Measurements from ENCODE around the gene DPH1.

DPH1 gene

GRCh38 chr17:2040219-2040827 lies 10.4 kb downstream of the DPH1 start:
- no peak for ATAC-seq
- no peak for TF ChIP-seq ISL1 (CRISPR knock-in tag; IDR thresholded peaks at IDR 0.05)
- no peak for TF ChIP-seq TOX (CRISPR knock-in tag; IDR thresholded peaks at IDR 0.05; ENCODE audit: borderline replicate concordance)
- no peak for TF ChIP-seq ZFP3 (CRISPR knock-in tag; IDR thresholded peaks at IDR 0.05)
- TF ChIP-seq PPARA (CRISPR knock-in tag; IDR thresholded peaks at IDR 0.05; ENCODE audit: borderline replicate concordance), result no peak
- TF ChIP-seq BACH2 (CRISPR knock-in tag; IDR thresholded peaks at IDR 0.05; ENCODE audit: borderline replicate concordance), result no peak
- no peak for TF ChIP-seq ZFP30 (CRISPR knock-in tag; IDR thresholded peaks at IDR 0.05)
- TF ChIP-seq RARB (CRISPR knock-in tag; IDR thresholded peaks at IDR 0.05), result no peak
- TF ChIP-seq POU6F1 (CRISPR knock-in tag; IDR thresholded peaks at IDR 0.05; ENCODE audit: borderline replicate concordance, low read depth), result no peak
- no peak for TF ChIP-seq SNAI2 (CRISPR knock-in tag; IDR thresholded peaks at IDR 0.05)
- no peak for TF ChIP-seq PATZ1 (CRISPR knock-in tag; IDR thresholded peaks at IDR 0.05; ENCODE audit: borderline replicate concordance)
- TF ChIP-seq TSHZ2 (CRISPR knock-in tag; IDR thresholded peaks at IDR 0.05), result no peak
- TF ChIP-seq ZNF8 (CRISPR knock-in tag; IDR thresholded peaks at IDR 0.05), result no peak
- no peak for TF ChIP-seq ZNF70 (CRISPR knock-in tag; IDR thresholded peaks at IDR 0.05)
- no peak for TF ChIP-seq CREB5 (CRISPR knock-in tag; IDR thresholded peaks at IDR 0.05; ENCODE audit: low read depth)
- no peak for TF ChIP-seq ZNF565 (CRISPR knock-in tag; conservative IDR thresholded peaks at IDR 0.05; ENCODE audit: low read depth)
- TF ChIP-seq OSR1 (CRISPR knock-in tag; IDR thresholded peaks at IDR 0.05), result no peak

- TF ChIP-seq ZFP30 (CRISPR knock-in tag; IDR thresholded peaks at IDR 0.05) (no peak), CSRNP3 (CRISPR knock-in tag; IDR thresholded peaks at IDR 0.05) (no peak), PATZ1 (CRISPR knock-in tag; IDR thresholded peaks at IDR 0.05; ENCODE audit: borderline replicate concordance) (no peak), RARB (CRISPR knock-in tag; IDR thresholded peaks at IDR 0.05) (no peak), ZFP3 (CRISPR knock-in tag; IDR thresholded peaks at IDR 0.05) (no peak)
- no peak; the same call in 2 of the 3 replicates for ATAC-seq
These were observed 11.1 kb downstream of the DPH1 start for GRCh38 chr17:2040942-2041560.
